Iris pigment epithelial cell (primary cell): ENCODE measurements around the gene FLII.

Source experiments
- DNase-seq: peaks from one replicate; pipeline ENCODE4 v3.0.0-alpha.2; 2011; ENCODE audit warnings: low read depth

FLII gene

GRCh38 chr17:18245038-18245776, 13.3 kb downstream of the FLII start:
- no peak for DNase-seq

GRCh38 chr17:18241229-18241871, 17.2 kb downstream of the FLII start:
- DNase-seq: no peak

- DNase-seq: no peak
Measured at GRCh38 chr17:18240449-18240848, 18.1 kb downstream of the FLII start.

GRCh38 chr17:18238299-18238698, 20.2 kb downstream of the FLII start:
- DNase-seq: no peak

- DNase-seq: no peak
Measured at GRCh38 chr17:18237461-18237860, 21.1 kb downstream of the FLII start.

GRCh38 chr17:18236494-18236893, 22.0 kb downstream of the FLII start:
- DNase-seq: no peak

- peak; percentile 47 for DNase-seq
Measured at GRCh38 chr17:18235743-18236256, 22.7 kb downstream of the FLII start.

GRCh38 chr17:18234853-18235380, 23.6 kb downstream of the FLII start:
- no peak for DNase-seq

GRCh38 chr17:18233803-18234518, 24.6 kb downstream of the FLII start:
- DNase-seq: no peak

- no peak for DNase-seq
Measured at GRCh38 chr17:18231164-18231563, 27.4 kb downstream of the FLII start.

GRCh38 chr17:18230288-18231141, 28.0 kb downstream of the FLII start:
- no peak for DNase-seq

GRCh38 chr17:18229771-18230170, 28.8 kb downstream of the FLII start:
- DNase-seq: no peak

GRCh38 chr17:18229254-18229653, 29.3 kb downstream of the FLII start:
- no peak for DNase-seq

GRCh38 chr17:18228176-18228682, 30.3 kb downstream of the FLII start:
- DNase-seq: no peak

- no peak for DNase-seq
Measured at GRCh38 chr17:18227635-18228034, 30.9 kb downstream of the FLII start.

GRCh38 chr17:18226284-18226945, 32.1 kb downstream of the FLII start:
- DNase-seq: no peak

GRCh38 chr17:18225642-18226283, 32.8 kb downstream of the FLII start:
- DNase-seq: no peak

GRCh38 chr17:18225121-18225641, 33.4 kb downstream of the FLII start, which contains the start of gene LLGL1:
Gene LLGL1 (plus strand): TSS chr17:18225635. CDS start chr17:18225683, 48 bp downstream.
- peak; percentile 95 for DNase-seq

GRCh38 chr17:18224387-18225120, 34.0 kb downstream of the FLII start:
- peak; percentile 28 for DNase-seq
